NCI-H2029 (cell line): ENCODE data around the gene CEP68.
"Not testable (repeated sequence)": the region's sequence is repeated elsewhere in the genome, so short reads cannot be mapped to it uniquely, and the experiment has no call there.

Source experiments
- DNase-seq: peaks from one replicate; lab custom pipeline; 2025; lab: John Stamatoyannopoulos, UW

CEP68 gene

GRCh38 chr2:65031341-65032018 lies 24.7 kb upstream of the CEP68 start:
- DNase-seq, result peak; percentile 74

DNA sequence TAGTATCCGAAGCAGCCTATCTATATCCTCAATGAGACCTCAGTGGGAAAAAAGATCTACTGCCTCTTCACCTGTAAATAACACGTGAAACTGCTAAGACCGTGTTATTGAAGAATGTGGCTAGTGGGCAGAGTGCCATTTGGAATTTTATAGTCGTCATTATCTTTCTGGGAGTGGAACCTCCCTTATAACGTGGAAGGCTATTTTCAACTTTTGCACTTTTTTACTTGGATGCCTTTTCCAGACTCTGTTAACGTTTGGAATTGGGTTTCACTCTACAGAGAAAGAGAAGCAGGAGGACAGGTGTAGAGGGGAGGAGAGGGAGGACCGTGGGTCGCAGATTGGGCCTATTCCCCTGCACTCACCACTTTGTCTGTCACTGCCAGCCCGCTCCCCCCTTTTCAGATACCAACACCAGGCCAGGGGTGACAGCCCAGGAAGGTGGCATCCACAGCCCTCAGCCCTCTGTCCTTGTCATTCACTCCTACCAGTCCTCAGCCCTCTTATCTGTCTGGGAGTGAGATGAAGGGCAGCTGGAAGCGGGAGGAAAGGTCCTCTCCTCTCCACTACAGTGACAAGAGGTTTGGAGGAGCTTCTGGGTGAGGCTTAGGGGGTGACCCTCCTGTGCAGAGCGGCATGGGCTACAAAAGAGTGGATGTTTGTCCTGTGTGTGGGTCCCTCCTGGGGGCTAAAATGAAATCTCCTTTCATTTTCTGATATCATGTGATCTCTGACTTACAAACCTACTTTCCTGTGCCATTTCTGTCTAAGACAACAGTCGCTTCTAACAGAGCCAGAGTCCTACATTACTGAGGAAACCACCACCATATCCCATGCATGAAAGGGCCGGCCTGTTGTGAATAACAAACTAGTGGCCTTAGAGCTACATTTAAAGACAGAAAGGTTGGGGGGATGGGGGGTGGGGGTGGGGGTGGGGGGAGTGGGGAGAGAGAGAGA lies 23.9 kb upstream of the CEP68 start:
- DNase-seq, result no peak

DNA sequence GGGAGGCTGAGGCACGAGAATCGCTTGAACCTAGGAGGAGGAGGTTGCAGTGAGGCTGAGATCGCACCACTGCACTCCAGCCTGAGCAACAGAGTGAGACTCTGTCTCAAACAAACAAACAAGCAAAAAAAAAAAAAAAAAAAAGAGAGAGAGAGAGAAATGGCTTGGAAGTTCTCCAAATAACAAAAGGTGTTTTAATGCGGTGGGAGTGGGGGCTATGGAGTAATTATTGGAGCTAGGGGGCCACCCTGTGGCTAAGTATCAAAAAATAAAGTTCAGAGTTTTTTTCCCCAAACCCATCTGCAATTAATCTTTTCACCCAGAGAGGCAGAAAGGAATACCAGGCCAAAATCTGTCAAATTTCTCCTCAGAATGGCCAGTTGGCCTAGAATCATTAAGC lies 23.0 kb upstream of the CEP68 start:
- DNase-seq, result no peak

DNA sequence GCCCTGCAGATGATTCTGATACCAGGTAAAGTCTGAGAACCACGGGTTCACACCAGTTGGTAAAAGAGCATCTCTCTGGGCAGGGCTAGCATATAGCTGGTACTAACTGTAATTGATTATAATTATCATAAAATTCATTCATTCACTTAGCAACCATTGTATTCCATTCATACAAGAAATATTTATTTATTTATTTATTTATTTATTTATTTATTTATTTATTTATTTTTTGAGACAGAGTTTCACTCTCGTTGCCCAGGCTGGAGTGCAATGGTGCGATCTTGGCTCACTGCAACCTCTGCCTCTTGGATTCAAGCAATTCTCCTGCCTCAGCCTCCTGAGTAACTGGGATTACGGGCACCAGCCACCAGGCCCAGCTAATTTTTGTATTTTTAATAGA lies 22.5 kb upstream of the CEP68 start:
- DNase-seq, result not testable (repeated sequence)

GRCh38 chr2:65035351-65035943 lies 20.8 kb upstream of the CEP68 start:
- no peak for DNase-seq

DNA sequence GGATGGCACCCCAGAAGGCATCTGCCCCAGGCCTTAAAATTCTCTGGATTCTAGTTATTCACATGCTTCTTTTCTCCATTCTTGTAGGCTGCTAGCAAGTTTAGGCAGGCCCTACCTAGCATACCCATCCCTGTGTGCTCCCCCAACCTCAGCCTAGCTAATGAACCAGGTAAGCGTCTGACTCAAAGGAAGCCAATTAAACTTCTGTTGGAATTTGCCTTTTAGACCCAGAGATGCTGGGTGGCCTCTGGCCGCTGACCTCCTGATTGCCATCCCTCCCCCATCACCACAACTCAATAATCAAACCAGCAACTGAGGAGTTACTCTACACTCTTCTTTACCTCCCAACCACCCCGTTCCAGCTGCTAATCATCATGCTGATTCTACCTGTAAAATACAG lies 19.0 kb upstream of the CEP68 start:
- no peak for DNase-seq

- no peak for DNase-seq
Measured at GRCh38 chr2:65039640-65040039, 16.6 kb upstream of the CEP68 start.

- peak; percentile 73 for DNase-seq
Measured at GRCh38 chr2:65040400-65041261, 15.6 kb upstream of the CEP68 start.

DNA sequence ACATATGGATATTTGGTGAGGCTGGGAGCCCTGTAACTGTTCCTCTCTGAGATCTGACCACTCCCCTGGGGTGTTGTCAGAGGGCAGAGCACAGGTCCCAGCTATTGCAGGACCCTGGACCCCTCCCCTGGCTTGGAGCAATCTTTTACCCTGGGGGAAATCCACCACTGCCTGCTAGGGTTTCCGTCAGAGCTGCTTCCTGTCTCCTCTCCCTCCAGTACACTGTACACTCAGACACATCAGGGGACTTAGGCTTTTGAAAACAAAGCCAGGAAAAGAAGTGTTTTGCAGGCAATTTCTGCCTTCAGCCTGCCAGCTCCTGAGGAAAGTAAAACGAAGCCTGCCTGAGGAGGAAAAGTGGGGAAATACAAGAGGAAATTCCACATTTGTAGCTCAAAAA lies 13.2 kb upstream of the CEP68 start:
- no peak for DNase-seq

- DNase-seq, result no peak
Measured at GRCh38 chr2:65044097-65044735, 12.0 kb upstream of the CEP68 start.

GRCh38 chr2:65045651-65046050 lies 10.6 kb upstream of the CEP68 start:
- no peak for DNase-seq

DNA sequence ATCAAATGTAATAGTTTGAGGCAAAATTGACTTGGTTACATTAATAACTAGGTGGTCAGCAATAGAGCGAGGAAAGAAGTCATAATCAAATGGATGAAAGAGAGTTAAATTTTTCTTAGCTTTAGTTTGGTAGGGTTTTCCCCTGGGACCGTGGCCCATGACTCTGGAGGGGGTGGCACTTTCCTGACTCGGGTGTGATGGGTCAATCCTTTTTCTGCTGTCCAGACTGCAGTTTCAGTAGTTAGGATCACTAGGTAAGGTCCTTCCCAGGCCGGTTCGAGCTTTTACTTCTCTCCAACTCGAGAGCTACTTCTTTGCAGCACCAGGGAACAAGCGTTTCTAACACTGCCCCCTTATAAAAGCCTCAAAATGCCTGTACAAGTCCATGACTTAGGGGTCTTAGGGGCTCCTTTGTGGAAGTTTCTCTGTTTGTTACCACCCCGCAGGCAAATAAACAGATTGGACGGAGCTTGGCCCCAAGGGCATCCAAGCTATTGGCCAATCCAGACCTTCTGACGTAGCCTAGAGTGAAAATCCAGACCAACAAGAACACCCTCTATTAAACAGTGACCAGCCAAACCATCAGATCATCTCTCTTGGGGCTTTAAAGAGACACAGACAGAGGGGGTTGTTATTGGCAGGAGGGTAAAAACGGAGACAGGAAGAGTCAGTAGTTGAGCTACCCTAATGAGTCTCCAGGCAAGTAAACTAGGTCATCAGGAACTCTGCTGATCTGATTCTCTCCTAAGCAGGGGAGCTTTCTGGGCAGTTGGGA lies 9.4 kb upstream of the CEP68 start:
- DNase-seq, result no peak

DNA sequence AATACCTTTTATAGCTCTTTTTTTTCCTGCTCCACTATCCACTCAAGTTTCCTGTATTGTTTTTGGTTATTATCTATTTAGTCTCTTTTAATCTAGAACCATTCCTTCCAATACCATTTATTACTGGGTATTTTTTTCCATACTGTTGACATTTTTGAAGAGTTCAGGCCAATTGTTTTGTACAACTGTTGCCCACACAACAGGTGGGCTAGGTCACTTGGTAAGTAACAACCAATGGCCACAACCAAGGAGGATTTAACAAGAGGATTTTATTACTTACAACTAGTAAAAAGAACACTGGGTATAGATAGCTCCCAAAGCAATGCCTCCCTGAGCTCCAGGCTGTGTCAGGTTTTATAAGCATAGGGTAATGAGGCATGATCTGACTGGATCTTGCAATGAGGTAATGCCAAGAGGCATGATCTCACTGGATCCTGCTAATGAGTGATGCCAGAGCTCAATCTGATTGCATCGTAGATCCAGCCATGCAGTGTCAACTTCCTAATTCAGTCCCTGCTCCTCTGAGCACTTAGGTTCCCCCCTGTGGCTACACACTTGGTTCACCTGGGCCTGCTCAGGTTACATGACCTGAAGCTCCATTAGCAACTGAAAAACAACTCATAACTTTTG lies 7.1 kb upstream of the CEP68 start:
- DNase-seq, result no peak

DNA sequence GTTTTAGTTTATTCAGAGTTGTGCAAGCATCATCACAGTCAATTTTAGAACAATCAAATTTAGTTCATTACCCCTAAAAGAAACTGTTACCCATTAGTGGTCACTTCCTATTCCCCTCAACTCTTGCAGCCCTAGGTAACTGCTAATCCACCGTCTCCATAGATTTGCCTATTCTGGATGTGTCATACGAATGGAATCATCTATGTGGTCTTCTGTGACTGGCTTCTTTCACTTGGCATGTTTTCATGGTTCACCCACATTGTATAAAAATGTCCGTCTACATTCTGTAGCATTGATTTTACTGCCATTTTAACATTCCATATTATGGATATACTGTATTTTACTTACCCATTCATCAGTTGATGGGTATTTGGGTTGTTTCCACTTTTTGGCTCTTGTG lies 5.3 kb upstream of the CEP68 start:
- no peak for DNase-seq

DNA sequence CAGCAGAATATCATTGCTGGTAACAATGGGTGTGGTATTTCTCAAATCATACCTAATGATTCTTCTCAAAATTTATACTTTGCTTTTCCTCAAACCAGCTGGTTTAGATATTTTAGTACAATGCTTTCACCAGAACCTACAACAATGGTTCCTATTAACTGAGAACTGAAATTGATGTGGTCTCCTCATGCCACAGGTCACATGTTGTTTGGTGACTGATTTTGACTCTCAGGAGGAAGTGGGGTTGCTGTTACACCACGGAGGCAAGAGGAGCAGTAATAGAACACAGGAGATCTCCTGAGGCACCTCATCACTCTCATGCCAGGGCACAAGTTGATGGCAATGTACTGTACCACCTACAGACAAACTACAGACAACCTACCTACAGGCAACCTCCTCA lies 3.0 kb upstream of the CEP68 start:
- DNase-seq, result no peak

DNA sequence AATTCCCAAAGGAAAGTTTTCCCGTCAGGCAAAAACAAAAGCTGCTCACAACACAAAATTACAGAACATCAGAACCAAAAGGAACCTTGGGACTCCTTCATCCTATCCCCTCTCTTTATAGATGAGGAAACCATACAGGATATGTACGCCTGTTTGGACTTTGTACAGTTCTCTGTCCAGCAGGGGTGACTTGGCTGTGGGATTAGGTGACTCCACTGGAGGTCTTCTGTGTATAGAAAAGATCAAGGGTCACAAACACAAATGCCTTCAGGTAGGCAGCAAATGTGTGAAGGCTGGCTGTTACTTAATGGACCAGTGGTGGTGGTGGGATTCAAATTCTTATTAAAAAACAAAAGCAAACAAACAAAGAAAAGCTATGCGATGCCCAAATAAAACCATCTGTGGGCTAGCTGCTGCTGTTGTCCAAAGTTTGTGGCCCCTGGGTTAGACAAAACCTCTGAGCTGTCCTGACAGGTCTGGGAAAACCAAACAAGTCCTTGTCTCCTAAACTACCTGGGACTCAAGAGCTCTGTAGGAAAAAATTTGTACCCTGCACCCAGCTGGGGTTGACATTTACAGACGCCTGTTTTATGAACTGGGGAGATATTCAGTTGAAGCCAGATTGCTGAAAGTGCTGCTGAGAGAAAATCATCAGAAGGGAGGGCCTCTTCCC lies 1.3 kb upstream of the CEP68 start:
- no peak for DNase-seq

DNA sequence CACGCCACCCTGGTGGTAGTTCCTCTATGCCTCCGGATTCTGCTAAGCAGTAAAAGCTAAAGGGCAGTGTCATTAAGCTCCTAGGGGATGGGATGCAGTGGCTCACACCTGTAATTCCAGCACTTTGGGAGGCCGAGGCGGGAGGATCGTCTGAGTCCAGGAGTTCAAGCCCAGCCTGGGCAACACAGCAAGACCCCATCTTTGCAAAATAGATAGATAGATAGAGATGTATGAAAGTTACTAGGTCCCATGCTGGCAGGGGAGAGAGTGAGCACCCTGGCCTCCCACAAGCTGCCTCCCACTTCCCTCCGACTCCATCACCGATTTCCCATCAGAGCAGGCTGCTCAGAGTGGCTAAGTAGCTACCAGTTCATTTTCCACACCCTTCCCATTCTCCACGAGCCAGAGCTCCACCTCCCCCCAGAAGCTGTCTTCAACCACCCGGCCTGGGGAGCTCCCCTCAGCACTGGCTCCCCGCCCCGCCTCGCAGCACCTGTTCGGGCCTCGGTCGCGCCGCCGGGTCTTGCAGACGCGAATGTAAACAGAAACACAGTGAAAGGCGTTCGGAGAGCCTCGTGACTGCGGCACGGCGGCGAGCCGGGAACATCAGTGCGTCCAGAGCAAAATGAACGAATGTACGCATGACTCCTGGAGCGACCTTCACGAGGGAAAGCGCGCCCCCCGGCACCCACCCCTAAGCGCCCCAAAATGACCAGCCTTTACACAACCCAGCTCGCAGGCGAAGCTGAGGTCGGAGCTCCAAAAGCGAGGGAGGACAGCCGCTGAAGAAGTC lies 598 bp upstream of the CEP68 start:
- DNase-seq, result peak; percentile 48

DNA sequence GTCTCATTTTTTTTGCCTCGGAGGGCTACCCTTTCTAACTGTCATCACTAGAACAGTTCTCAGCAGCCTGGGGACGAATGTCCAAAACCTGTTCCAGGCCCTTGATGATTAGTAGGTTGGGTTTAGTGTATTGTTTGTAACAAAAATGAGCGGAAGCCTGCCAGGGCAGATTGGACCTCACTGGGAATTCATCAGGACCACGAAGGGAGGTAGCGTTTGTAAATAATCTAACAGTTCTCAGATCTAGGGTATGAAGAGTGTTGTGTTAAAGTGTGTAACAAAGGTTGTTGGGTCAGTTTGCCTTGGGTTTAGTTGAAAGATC lies 799 bp downstream of the CEP68 start:
- DNase-seq, result no peak
